ENCODE data around the gene SYK.

- TF ChIP-seq, protein P1, sequence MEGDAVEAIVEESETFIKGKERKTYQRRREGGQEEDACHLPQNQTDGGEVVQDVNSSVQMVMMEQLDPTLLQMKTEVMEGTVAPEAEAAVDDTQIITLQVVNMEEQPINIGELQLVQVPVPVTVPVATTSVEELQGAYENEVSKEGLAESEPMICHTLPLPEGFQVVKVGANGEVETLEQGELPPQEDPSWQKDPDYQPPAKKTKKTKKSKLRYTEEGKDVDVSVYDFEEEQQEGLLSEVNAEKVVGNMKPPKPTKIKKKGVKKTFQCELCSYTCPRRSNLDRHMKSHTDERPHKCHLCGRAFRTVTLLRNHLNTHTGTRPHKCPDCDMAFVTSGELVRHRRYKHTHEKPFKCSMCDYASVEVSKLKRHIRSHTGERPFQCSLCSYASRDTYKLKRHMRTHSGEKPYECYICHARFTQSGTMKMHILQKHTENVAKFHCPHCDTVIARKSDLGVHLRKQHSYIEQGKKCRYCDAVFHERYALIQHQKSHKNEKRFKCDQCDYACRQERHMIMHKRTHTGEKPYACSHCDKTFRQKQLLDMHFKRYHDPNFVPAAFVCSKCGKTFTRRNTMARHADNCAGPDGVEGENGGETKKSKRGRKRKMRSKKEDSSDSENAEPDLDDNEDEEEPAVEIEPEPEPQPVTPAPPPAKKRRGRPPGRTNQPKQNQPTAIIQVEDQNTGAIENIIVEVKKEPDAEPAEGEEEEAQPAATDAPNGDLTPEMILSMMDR (IDR thresholded peaks at IDR 0.05), result no peak
- TF ChIP-seq CHD2 (IDR thresholded peaks at IDR 0.05; ENCODE audit: low read length, partially characterized antibody) (no peak), EP300 (IDR thresholded peaks at IDR 0.05; ENCODE audit: borderline replicate concordance in 1 of 2, low read depth in 1 of 2, low read length in 1 of 2) (no peak), POLR2AphosphoS5 (IDR thresholded peaks at IDR 0.05; ENCODE audit: low read depth, low read length) (no peak), NFIC (IDR thresholded peaks at IDR 0.05; ENCODE audit: borderline replicate concordance) (no peak), FOXJ3 (CRISPR knock-in tag; IDR thresholded peaks at IDR 0.05) (no peak), EZH2phosphoT487 (IDR thresholded peaks at IDR 0.05; ENCODE audit: borderline replicate concordance, low read depth) (no peak), GABPA (IDR thresholded peaks at IDR 0.05; ENCODE audit: low read depth) (no peak), YY1 (IDR thresholded peaks at IDR 0.05; ENCODE audit: low read depth) (no peak), TAF1 (IDR thresholded peaks at IDR 0.05; ENCODE audit: borderline replicate concordance, low read depth, low read length) (no peak)
- TF ChIP-seq, protein P2, sequence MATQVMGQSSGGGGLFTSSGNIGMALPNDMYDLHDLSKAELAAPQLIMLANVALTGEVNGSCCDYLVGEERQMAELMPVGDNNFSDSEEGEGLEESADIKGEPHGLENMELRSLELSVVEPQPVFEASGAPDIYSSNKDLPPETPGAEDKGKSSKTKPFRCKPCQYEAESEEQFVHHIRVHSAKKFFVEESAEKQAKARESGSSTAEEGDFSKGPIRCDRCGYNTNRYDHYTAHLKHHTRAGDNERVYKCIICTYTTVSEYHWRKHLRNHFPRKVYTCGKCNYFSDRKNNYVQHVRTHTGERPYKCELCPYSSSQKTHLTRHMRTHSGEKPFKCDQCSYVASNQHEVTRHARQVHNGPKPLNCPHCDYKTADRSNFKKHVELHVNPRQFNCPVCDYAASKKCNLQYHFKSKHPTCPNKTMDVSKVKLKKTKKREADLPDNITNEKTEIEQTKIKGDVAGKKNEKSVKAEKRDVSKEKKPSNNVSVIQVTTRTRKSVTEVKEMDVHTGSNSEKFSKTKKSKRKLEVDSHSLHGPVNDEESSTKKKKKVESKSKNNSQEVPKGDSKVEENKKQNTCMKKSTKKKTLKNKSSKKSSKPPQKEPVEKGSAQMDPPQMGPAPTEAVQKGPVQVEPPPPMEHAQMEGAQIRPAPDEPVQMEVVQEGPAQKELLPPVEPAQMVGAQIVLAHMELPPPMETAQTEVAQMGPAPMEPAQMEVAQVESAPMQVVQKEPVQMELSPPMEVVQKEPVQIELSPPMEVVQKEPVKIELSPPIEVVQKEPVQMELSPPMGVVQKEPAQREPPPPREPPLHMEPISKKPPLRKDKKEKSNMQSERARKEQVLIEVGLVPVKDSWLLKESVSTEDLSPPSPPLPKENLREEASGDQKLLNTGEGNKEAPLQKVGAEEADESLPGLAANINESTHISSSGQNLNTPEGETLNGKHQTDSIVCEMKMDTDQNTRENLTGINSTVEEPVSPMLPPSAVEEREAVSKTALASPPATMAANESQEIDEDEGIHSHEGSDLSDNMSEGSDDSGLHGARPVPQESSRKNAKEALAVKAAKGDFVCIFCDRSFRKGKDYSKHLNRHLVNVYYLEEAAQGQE (IDR thresholded peaks at IDR 0.05; ENCODE audit: low read depth, low read length), result no peak
- TF ChIP-seq, protein P3, sequence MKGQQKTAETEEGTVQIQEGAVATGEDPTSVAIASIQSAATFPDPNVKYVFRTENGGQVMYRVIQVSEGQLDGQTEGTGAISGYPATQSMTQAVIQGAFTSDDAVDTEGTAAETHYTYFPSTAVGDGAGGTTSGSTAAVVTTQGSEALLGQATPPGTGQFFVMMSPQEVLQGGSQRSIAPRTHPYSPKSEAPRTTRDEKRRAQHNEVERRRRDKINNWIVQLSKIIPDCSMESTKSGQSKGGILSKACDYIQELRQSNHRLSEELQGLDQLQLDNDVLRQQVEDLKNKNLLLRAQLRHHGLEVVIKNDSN (IDR thresholded peaks at IDR 0.05; ENCODE audit: borderline replicate concordance, low read depth), result no peak
- TF ChIP-seq, protein P4, sequence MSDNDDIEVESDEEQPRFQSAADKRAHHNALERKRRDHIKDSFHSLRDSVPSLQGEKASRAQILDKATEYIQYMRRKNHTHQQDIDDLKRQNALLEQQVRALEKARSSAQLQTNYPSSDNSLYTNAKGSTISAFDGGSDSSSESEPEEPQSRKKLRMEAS (IDR thresholded peaks at IDR 0.05; ENCODE audit: low read depth), result no peak
- TF ChIP-seq, protein P5, sequence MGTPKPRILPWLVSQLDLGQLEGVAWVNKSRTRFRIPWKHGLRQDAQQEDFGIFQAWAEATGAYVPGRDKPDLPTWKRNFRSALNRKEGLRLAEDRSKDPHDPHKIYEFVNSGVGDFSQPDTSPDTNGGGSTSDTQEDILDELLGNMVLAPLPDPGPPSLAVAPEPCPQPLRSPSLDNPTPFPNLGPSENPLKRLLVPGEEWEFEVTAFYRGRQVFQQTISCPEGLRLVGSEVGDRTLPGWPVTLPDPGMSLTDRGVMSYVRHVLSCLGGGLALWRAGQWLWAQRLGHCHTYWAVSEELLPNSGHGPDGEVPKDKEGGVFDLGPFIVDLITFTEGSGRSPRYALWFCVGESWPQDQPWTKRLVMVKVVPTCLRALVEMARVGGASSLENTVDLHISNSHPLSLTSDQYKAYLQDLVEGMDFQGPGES (IDR thresholded peaks at IDR 0.05; ENCODE audit: low read depth, low read length), result no peak
These were observed 5.4 kb downstream of the SYK start for GRCh38 chr9:90807006-90807405.
